OCI-LY3 (cell line): ENCODE measurements around the gene APBB2.

ENCODE experiments used
- H2AFZ ChIP-seq: fragments of 200-600, 300-600 bp; shearing (Covaris generic); 2 replicates; pipeline ENCODE4 v1.6.0; 2014; ENCODE audit warnings: antibody characterized with exemption, low read depth, low read length
- H3K27ac ChIP-seq: fragments of 200-600, 300-600 bp; sonication (generic); 2 replicates; pipeline ENCODE4 v1.5.1; 2014; ENCODE audit warnings: mild to moderate bottlenecking, low read length, moderate library complexity, mixed read lengths
- H3K27me3 ChIP-seq: fragments of 200-600, 300-600 bp; sonication (generic); 2 replicates; pipeline ENCODE4 v1.6.1; 2014; ENCODE audit warnings: low read depth, low read length, mixed read lengths
- H3K36me3 ChIP-seq: fragments of 200-600, 300-600 bp; sonication (generic); replicated peaks from 2 replicates; pipeline ENCODE3; 2014; ENCODE audit warnings: low read depth, low read length, mixed read lengths
- H3K4me1 ChIP-seq: fragments of 300-600, 200-600 bp; sonication (generic); 2 replicates; pipeline ENCODE4 v1.6.1; 2014; ENCODE audit warnings: low read length, mixed read lengths
- H3K4me2 ChIP-seq: fragments of 200-600, 300-600 bp; sonication (generic); 2 replicates; pipeline ENCODE4 v1.6.1; 2014; ENCODE audit warnings: low read length, mixed read lengths
- H3K4me3 ChIP-seq: fragments of 300-600, 200-600 bp; sonication (generic); 2 replicates; pipeline ENCODE4 v1.5.1; 2014; ENCODE audit warnings: antibody characterized with exemption, mild to moderate bottlenecking, low read length, moderate library complexity
- H3K79me2 ChIP-seq: fragments of 300-600, 200-600 bp; shearing (Covaris generic); 2 replicates; pipeline ENCODE4 v1.6.1; 2014; ENCODE audit warnings: mild to moderate bottlenecking, low read length, mixed read lengths
- H3K9ac ChIP-seq: fragments of 300-600, 200-600 bp; shearing (Covaris generic); 2 replicates; pipeline ENCODE4 v1.6.0; 2014; ENCODE audit warnings: mild to moderate bottlenecking, low read length, moderate library complexity
- H3K9me3 ChIP-seq: fragments of 200-600, 300-600 bp; shearing (Covaris generic); 2 replicates; pipeline ENCODE4 v1.6.1; 2014; ENCODE audit warnings: low read length, mixed read lengths; ENCODE audit not compliant: insufficient read depth
- H4K20me1 ChIP-seq: fragments of 200-600, 300-600 bp; sonication (generic); 2 replicates; pipeline ENCODE4 v1.6.1; 2016; ENCODE audit warnings: low read length, mixed read lengths; ENCODE audit not compliant: insufficient read depth
- EZH2phosphoT487 ChIP-seq: fragments of 200-600 bp; shearing (Covaris generic); IDR thresholded peaks from 2 replicates; pipeline ENCODE4 v1.6.1; 2018; ENCODE audit warnings: antibody characterized with exemption, mixed run types, low read depth
- TF ChIP-seq, protein P1 (sequence below): fragments of 200-600, 300-600 bp; sonication (generic); IDR thresholded peaks from 2 replicates; pipeline ENCODE4 v1.5.1; 2014; ENCODE audit warnings: antibody characterized with exemption, low read length, low read depth

Gene APBB2

DNA sequence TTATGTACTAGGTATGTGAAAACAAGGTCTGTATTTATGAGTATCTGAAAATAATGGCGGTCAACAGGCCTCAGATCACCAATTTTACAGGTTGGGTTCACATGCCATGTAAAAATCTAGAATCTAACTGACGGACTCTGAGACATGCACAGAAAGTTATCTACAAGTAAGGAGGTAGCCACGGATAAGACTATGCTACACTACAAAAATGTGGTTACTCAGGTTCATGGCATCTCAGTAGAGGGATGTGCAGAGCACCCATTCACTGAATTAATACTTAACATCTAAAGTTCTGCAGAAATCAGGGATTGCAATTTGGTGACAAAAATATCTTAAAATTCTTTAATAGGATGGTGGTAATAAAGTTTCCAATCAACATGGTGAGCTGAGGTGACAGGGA is 155.9 kb downstream of the APBB2 start:
- H3K79me2 ChIP-seq = no peaks in the 10 kb centered on the region
- no peaks in the 10 kb centered on the region for H3K4me1 ChIP-seq
- no peaks in the 10 kb centered on the region for H4K20me1 ChIP-seq
- TF ChIP-seq, protein P1, sequence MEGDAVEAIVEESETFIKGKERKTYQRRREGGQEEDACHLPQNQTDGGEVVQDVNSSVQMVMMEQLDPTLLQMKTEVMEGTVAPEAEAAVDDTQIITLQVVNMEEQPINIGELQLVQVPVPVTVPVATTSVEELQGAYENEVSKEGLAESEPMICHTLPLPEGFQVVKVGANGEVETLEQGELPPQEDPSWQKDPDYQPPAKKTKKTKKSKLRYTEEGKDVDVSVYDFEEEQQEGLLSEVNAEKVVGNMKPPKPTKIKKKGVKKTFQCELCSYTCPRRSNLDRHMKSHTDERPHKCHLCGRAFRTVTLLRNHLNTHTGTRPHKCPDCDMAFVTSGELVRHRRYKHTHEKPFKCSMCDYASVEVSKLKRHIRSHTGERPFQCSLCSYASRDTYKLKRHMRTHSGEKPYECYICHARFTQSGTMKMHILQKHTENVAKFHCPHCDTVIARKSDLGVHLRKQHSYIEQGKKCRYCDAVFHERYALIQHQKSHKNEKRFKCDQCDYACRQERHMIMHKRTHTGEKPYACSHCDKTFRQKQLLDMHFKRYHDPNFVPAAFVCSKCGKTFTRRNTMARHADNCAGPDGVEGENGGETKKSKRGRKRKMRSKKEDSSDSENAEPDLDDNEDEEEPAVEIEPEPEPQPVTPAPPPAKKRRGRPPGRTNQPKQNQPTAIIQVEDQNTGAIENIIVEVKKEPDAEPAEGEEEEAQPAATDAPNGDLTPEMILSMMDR = no peak
- H3K27me3 ChIP-seq = no peaks in the 10 kb centered on the region
- H3K4me3 ChIP-seq = no peak overlapping the region
- H3K27ac ChIP-seq = no peak overlapping the region
- H3K36me3 ChIP-seq = no peaks in the 10 kb centered on the region
- no peak overlapping the region for H3K9ac ChIP-seq
- no peaks in the 10 kb centered on the region for H3K9me3 ChIP-seq
- H2AFZ ChIP-seq = no peak overlapping the region
- H3K4me2 ChIP-seq = no peak overlapping the region

DNA sequence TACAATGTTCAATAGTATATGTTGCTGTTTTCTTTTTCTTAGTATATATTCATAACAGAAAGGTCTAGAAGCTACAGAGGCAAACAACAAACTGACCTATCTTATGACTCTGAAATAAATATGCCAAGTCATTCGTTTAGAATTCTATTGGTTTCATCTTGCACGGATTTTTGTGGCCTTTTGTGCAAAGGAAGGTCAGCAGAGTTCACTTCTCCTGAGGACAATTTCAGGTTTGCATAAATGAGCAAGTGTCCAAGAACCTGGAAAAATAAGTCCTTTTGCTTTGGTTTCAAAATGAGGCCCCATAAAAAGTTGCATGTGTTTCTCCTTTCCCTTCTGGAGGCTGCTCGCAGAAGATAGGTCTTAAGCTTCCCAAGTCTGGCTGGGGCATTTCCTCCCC is 156.9 kb downstream of the APBB2 start:
- TF ChIP-seq, protein P1 = no peak
- TF ChIP-seq EZH2phosphoT487 = no peak
- Histone ChIP-seq H3K9ac (no peak overlapping the region), H4K20me1 (no peaks in the 10 kb centered on the region), H2AFZ (no peak overlapping the region), H3K79me2 (no peaks in the 10 kb centered on the region), H3K4me3 (no peak overlapping the region), H3K27ac (no peak overlapping the region), H3K4me2 (no peak overlapping the region), H3K4me1 (no peaks in the 10 kb centered on the region), H3K36me3 (no peaks in the 10 kb centered on the region), H3K9me3 (no peaks in the 10 kb centered on the region), H3K27me3 (no peaks in the 10 kb centered on the region)

DNA sequence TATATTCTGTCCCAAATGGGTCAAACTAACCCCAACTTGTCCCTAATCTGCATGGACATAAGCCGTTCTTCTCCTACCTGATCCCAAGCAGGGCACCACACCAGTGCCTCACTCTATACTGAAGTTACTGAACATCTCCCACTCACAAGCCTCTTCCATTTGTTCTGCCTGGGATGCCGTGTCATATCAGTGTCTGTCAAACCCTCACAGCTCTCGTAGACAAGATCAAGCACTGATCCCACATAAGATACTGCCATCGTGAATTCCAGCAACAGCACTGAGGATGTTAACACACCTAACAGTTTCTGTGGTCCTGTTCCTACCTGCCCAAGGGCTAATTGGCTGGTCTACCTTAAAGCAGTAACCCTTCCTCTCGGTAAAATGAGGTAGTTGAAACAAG is 162.1 kb downstream of the APBB2 start:
- no peak overlapping the region for H3K4me3 ChIP-seq
- H3K4me1 ChIP-seq = no peaks in the 10 kb centered on the region
- H3K27me3 ChIP-seq = no peaks in the 10 kb centered on the region
- no peak overlapping the region for H3K9ac ChIP-seq
- TF ChIP-seq EZH2phosphoT487 = no peak
- TF ChIP-seq, protein P1 = no peak
- no peaks in the 10 kb centered on the region for H3K9me3 ChIP-seq
- no peaks in the 10 kb centered on the region for H4K20me1 ChIP-seq
- H2AFZ ChIP-seq = no peak overlapping the region
- H3K36me3 ChIP-seq = no peaks in the 10 kb centered on the region
- no peak overlapping the region for H3K27ac ChIP-seq
- H3K4me2 ChIP-seq = no peak overlapping the region
- H3K79me2 ChIP-seq = no peaks in the 10 kb centered on the region

DNA sequence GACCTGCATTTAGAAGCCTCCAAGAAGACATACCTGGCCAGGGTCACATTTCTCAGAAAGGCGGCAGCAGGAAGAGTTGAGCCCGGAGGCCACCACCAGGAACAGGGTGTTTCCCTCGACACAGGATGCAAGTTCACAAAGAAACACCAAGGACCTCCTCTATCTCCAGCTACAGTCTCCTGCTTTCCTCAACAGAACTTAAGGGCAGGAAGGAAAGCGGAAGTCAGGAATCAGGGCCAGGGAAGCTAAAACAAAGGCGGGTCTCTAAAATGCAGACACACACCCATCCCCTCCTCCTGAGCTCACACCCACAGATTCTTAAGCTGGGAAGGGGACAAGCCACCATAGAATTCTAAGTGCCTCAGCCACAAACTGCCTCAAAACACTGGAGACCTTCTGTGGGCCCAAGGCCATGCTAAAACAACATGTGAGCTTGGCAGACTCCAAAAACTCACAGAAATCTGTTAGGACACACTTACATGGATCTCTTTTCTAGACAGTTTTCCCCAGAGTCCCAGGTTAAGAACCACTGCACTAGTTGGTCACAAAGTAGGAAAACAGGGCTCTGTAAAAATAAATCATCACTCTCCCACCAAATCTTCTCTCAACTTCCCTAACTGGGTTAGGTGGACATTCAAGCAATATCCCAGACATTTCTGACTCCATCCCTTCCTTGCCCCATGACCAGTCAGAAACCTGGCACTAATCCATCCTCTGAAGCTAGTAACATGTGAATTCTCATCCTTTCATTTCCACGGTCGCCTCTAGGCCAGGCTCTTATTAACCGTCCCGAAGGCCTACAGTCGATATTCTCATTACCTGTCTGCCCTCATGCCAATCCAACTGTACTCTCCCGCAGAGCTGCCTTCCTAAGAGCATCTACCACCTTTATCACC is 163.2 kb downstream of the APBB2 start:
- Histone ChIP-seq H2AFZ (no peak overlapping the region), H3K36me3 (no peaks in the 10 kb centered on the region), H3K9me3 (no peaks in the 10 kb centered on the region), H3K4me2 (no peak overlapping the region), H3K9ac (no peak overlapping the region), H3K27me3 (no peaks in the 10 kb centered on the region), H3K27ac (no peak overlapping the region), H3K4me1 (no peaks in the 10 kb centered on the region), H4K20me1 (no peaks in the 10 kb centered on the region), H3K4me3 (no peak overlapping the region), H3K79me2 (no peaks in the 10 kb centered on the region)
- TF ChIP-seq, protein P1 = no peak
- no peak for TF ChIP-seq EZH2phosphoT487
